Astrocyte of the hippocampus (primary cell): Measurements from ENCODE around the gene ADCYAP1.

Source experiments
- DNase-seq: peaks from one replicate; pipeline ENCODE4 v3.0.0; 2011; ENCODE audit warnings: low read depth, low spot score

The ADCYAP1 gene

GRCh38 chr18:959854-960253 lies 55.2 kb downstream of the ADCYAP1 start:
- DNase-seq = no peak
